Measurements from ENCODE around the gene POU2AF1.

- TF ChIP-seq, protein P1, sequence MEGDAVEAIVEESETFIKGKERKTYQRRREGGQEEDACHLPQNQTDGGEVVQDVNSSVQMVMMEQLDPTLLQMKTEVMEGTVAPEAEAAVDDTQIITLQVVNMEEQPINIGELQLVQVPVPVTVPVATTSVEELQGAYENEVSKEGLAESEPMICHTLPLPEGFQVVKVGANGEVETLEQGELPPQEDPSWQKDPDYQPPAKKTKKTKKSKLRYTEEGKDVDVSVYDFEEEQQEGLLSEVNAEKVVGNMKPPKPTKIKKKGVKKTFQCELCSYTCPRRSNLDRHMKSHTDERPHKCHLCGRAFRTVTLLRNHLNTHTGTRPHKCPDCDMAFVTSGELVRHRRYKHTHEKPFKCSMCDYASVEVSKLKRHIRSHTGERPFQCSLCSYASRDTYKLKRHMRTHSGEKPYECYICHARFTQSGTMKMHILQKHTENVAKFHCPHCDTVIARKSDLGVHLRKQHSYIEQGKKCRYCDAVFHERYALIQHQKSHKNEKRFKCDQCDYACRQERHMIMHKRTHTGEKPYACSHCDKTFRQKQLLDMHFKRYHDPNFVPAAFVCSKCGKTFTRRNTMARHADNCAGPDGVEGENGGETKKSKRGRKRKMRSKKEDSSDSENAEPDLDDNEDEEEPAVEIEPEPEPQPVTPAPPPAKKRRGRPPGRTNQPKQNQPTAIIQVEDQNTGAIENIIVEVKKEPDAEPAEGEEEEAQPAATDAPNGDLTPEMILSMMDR (IDR thresholded peaks at IDR 0.05; ENCODE audit: insufficient read depth, low read length, poor library complexity, severe bottlenecking), result no peak
- no peak for TF ChIP-seq EZH2phosphoT487 (conservative IDR thresholded peaks at IDR 0.05; ENCODE audit: low read length)
Observed at GRCh38 chr11:111388420-111388819, 9.3 kb upstream of the POU2AF1 start.
